ENCODE measurements around the gene ACVRL1. TPM values are rescaled to one million over a fixed set of nuclear protein-coding genes. Genes with fewer than 3 reads are reported as not detected.

ACVRL1 gene
- total RNA-seq, 4 donors from 2014 or later = 2.0 to 71.3 (median 14.5) TPM

DNA sequence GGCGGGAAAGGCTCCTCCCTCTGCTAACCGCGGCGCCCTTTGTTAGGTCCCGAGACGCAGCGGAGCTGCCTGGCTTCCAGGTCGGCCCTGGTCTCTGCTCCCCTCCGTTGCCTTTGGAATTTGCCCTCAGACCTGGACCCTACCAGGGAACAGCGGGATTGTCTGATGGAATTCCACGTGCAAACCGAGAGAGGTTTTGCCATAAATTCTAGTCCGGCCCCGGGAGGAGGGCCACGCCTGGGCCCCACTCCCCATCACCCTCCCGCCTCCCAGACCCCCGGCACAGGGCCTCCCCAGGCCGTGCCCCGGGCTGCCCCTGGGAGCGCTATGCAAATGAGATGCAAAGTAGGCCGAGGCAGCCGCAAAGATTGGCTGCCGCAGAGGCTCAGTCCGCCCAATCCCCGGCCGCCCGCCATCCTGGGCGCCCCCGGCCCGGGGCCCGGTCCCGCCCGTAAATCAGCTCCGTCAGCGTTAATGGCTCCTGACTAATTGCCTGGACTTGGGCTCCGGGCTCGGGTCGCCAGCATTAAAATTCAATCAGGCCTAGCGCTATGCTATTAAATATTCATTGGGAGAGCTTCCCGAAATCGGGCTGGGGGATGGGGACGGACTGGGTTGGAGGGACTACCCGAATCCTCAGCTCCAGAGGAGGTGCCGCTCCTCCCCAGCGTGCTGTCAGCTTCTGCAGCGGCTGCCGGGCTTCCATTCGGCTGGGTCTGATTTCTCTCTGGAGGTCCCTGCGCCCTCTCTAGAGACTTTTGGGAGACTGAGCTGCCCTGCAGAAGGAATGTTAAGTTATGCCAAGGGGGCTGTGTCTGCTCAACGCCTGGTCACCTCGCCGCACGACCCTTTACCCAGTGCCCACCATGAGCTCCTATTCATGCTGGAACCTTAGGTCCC lies 43.1 kb upstream of the ACVRL1 start:
- 18 to 20% methylated on average over 10 to 22 of the region's 53 CpGs for WGBS, 2 donors
- H3K9me3 ChIP-seq = no peaks in the 10 kb centered on the region
- peaks cover 0 to 89% (median 14%) of the 10 kb centered on the region in 4 donors for H3K27me3 ChIP-seq
- no peak overlapping the region for H3K27ac ChIP-seq
- TF ChIP-seq, protein P1, sequence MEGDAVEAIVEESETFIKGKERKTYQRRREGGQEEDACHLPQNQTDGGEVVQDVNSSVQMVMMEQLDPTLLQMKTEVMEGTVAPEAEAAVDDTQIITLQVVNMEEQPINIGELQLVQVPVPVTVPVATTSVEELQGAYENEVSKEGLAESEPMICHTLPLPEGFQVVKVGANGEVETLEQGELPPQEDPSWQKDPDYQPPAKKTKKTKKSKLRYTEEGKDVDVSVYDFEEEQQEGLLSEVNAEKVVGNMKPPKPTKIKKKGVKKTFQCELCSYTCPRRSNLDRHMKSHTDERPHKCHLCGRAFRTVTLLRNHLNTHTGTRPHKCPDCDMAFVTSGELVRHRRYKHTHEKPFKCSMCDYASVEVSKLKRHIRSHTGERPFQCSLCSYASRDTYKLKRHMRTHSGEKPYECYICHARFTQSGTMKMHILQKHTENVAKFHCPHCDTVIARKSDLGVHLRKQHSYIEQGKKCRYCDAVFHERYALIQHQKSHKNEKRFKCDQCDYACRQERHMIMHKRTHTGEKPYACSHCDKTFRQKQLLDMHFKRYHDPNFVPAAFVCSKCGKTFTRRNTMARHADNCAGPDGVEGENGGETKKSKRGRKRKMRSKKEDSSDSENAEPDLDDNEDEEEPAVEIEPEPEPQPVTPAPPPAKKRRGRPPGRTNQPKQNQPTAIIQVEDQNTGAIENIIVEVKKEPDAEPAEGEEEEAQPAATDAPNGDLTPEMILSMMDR (IDR thresholded peaks at IDR 0.05) = no peak
- no peak for TF ChIP-seq POLR2A (IDR thresholded peaks at IDR 0.05)
- H3K36me3 ChIP-seq = no peaks in the 10 kb centered on the region
- intact Hi-C loops (cut with DNase I) = no loop called here
- peaks cover 18 to 28% (median 18%) of the 10 kb centered on the region in 3 donors for H3K4me1 ChIP-seq
- H3K4me3 ChIP-seq = peak overlapping the region in 3 of 4 donors; percentile 31 to 61 (median 43)
- no peak for DNase-seq

- no peak overlapping the region for H3K4me3 ChIP-seq
- TF ChIP-seq POLR2A (IDR thresholded peaks at IDR 0.05) = no peak
- TF ChIP-seq, protein P1 (IDR thresholded peaks at IDR 0.05) = no peak
- H3K36me3 ChIP-seq = no peaks in the 10 kb centered on the region
- H3K27me3 ChIP-seq = peaks cover 0 to 92% (median 17%) of the 10 kb centered on the region in 4 donors
- no peak for DNase-seq
- H3K9me3 ChIP-seq = no peaks in the 10 kb centered on the region
- peaks cover 18 to 34% (median 23%) of the 10 kb centered on the region in 3 donors for H3K4me1 ChIP-seq
- no peak overlapping the region for H3K27ac ChIP-seq
- intact Hi-C loops (cut with DNase I) = no loop called here
- WGBS, 2 donors = 77 to 78% methylated on average over 8 to 9 of the region's 12 CpGs
These were observed 42.3 kb upstream of the ACVRL1 start for GRCh38 chr12:51864833-51865670.

GRCh38 chr12:51865757-51866270 lies 41.5 kb upstream of the ACVRL1 start:
- H3K27me3 ChIP-seq = peaks cover 0 to 96% (median 17%) of the 10 kb centered on the region in 4 donors

DNA sequence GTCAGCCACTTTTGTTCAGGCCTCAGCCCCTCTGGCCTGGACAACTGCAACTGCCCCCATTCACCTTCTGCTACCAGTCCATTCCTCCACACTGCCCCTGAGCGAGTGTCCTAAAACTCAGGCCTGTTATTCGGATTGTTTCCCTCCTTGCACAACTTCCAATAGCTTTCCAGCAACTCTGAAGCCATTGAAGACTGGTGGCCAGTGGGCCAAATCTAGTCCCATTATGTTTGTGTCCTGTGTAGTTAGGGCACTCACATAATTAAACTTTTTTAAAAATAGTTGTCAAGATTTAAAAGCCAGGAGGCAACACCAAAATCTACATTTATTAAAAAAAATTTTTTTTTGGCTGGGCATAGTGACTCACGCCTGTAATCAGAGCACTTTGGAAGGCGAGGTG lies 41.0 kb upstream of the ACVRL1 start:
- 84 to 85% methylated on average over 4 of the region's 4 CpGs for WGBS, 2 donors

More at GRCh38 chr12:51865757-51866270, 41.5 kb upstream of the ACVRL1 start:
- no peaks in the 10 kb centered on the region for H3K9me3 ChIP-seq
- peaks cover 18 to 34% (median 23%) of the 10 kb centered on the region in 3 donors for H3K4me1 ChIP-seq
- no peaks in the 10 kb centered on the region for H3K36me3 ChIP-seq
- no peak for TF ChIP-seq POLR2A (IDR thresholded peaks at IDR 0.05)
- TF ChIP-seq, protein P1 (IDR thresholded peaks at IDR 0.05) = no peak
- intact Hi-C loops (cut with DNase I) = no loop called here
- 89% methylated on average over 3 of the region's 7 CpGs; no CpG with 5 or more reads in 1 of the 2 donors for WGBS, 2 donors
- no peak overlapping the region for H3K27ac ChIP-seq
- H3K4me3 ChIP-seq = no peak overlapping the region
- no peak for DNase-seq

More for the DNA sequence above, 41.0 kb upstream of the ACVRL1 start:
- Histone ChIP-seq H3K27ac (no peak overlapping the region), H3K36me3 (no peaks in the 10 kb centered on the region), H3K4me1 (peaks cover 18 to 34% (median 23%) of the 10 kb centered on the region in 3 donors), H3K9me3 (no peaks in the 10 kb centered on the region), H3K27me3 (peaks cover 0 to 96% (median 17%) of the 10 kb centered on the region in 4 donors), H3K4me3 (no peak overlapping the region)
- no peak for DNase-seq
- no peak for TF ChIP-seq POLR2A (IDR thresholded peaks at IDR 0.05)
- TF ChIP-seq, protein P1 (IDR thresholded peaks at IDR 0.05) = no peak
- intact Hi-C loops (cut with DNase I) = no loop called here
